GM20000 (cell line): ENCODE measurements around the gene LPP.
"Not testable (repeated sequence)": the region's sequence is repeated elsewhere in the genome, so short reads cannot be mapped to it uniquely, and the experiment has no call there.

Source experiments
- DNase-seq: peaks from one replicate; pipeline ENCODE4 v3.0.0; 2012; ENCODE audit warnings: low spot score
- TF ChIP-seq, protein P1 (sequence below): IDR thresholded peaks from 2 replicates; pipeline ENCODE4 v1.5.1; 2012; ENCODE audit warnings: mild to moderate bottlenecking, control low read depth; ENCODE audit errors: extremely low read depth, missing control alignments

Gene LPP

DNA sequence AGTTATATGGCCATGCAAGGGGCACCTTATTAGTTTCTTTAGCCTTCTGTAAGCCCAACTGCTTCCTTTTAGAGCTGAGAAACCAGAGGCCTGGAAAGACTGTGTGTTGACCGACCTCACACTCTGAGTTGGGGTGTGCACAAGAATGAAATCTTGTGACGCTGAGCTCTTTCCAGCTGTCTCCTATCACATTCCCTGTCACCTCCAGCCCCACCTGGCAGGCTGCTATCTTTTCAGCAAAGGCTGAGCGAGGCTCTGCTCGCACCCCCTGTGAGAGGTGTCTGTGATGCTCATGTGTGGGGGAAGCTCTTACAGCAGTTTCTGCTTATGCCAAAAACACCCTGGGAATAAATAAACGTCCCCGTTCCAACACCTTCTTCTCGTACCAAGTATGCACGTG lies 27.0 kb upstream of the LPP start:
- no peak for DNase-seq
- TF ChIP-seq, protein P1, sequence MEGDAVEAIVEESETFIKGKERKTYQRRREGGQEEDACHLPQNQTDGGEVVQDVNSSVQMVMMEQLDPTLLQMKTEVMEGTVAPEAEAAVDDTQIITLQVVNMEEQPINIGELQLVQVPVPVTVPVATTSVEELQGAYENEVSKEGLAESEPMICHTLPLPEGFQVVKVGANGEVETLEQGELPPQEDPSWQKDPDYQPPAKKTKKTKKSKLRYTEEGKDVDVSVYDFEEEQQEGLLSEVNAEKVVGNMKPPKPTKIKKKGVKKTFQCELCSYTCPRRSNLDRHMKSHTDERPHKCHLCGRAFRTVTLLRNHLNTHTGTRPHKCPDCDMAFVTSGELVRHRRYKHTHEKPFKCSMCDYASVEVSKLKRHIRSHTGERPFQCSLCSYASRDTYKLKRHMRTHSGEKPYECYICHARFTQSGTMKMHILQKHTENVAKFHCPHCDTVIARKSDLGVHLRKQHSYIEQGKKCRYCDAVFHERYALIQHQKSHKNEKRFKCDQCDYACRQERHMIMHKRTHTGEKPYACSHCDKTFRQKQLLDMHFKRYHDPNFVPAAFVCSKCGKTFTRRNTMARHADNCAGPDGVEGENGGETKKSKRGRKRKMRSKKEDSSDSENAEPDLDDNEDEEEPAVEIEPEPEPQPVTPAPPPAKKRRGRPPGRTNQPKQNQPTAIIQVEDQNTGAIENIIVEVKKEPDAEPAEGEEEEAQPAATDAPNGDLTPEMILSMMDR, result no peak

DNA sequence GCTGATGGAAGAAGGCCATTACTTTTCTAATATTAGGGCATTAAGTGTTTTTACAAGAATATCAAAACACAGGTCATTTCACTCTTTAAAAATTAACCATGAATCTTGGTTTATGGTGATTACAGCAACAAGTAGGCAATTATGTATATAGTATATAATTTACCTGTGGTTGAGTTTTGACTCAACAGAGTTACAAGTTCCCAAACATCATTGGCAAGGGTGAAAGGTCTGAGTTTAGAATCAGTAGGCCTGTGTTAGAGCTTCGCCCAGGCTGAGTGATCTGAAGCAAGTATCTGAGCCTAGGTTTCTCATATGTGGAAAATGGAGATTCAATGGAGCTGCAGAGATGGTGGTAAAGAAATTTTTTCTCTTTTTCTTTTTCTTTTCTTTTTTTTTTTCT lies 25.1 kb upstream of the LPP start:
- TF ChIP-seq, protein P1, result no peak
- DNase-seq, result no peak

DNA sequence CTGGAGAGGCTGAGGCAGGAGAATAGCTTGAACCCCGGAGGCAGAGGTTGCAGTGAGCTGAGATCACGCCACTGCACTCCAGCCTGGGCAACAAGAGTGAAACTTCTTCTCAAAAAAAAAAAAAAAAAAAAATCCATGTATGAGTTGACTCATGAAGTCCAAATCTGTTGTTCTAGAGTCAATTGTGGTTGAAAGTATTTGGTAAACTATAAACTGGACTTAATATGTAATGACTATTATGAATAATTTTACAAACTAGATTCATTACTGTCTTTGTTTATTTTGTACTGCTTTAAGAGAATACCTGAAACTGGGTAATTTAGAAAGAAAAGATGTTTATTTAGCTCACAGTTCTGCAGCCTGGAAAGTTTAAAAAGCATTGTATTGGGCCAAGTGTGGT lies 22.9 kb upstream of the LPP start:
- not testable (repeated sequence) for DNase-seq

DNA sequence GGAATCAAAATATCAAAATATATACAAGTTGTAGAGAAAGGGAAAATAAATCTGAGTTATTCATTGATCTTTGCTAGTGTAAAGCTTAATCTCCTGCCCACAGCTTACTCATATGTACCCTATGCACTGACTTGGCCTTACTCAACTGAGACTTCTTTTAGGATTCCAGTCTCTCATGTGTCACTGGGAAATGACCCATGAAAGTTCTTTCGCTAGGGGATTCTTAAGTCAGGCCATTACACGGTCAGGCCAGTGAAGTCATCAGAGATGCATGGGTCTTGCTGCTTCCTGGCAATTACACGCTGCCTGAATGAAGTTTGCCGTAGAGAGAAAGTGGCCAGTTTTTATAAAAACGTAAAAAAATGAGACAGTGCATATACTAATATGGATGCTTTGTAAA lies 20.7 kb upstream of the LPP start:
- TF ChIP-seq, protein P1, result no peak
- no peak for DNase-seq

DNA sequence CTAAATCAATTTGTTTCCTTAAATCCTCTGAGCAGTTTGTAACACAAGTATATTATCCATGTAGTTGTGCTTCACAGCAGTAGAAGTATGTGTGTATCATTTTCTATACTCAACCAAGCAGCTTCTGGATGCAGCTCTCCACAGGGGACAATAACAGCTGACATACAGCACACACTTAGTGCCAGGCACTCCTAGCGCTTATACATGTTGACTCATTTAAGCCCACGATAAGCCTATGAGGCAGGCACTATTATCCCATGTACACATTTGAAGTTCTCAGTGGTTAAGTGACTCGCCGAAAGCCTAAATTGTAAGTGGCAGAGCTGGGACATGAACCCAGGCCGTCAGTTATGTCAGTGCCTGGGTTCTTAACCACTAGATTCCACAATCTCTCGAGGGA lies 20.3 kb upstream of the LPP start:
- TF ChIP-seq, protein P1, result no peak
- DNase-seq, result no peak

DNA sequence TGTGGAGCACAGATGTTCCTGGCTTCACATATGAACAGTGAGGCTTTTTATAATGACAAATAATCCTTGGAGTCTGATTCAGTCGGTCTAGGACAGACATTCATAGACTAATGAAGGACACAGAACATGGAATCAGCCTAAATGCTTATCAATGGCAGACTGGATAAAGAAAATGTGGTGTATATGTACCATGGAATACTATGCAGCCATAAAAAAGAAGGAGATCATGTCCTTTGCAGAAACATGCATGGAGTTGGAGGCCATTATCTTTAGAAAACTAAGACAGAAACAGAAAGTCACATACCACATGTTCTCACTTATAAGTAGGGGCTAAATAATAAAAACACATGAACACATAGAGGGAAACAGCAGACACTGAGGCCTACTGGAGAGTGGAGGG lies 19.9 kb upstream of the LPP start:
- TF ChIP-seq, protein P1, result no peak

DNA sequence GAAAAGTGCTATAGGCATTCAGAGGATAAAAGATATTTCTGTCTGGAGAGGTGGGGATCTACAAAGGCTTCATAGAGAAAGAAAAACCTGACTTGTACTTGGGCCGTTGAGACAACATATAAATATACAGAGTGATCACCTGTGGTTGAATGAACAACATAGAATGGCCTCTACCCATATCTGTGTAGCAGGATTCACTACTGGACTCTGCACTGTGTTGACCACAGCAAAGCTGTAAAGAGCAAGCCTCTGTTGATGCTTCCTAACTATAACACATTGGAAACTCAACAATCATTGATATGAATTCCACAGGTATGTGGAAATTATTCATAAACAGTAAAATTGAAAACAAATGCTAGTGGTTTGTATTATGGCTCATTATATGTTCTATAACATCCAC lies 19.1 kb upstream of the LPP start:
- TF ChIP-seq, protein P1, result no peak
- no peak for DNase-seq

More for the DNA sequence above, 19.9 kb upstream of the LPP start:
- no peak for DNase-seq

DNA sequence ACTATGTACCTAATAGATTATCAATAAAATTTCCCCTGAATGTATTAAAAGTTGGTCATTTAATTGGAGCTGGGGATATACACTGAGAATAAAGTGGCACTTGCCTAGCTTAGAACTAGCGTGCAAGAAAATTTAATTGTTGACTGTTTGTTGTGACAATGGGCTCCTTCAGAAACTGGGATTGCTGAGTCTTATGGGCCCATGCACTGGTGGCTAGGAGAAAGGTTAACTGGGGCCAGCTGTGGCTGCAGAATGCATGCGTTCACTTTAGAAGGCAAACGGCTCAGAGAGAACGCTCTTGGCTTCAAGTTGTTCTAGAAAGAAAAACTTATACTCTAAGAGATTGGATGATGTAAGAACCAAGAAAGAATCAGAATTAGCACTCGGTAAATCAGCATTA lies 18.7 kb upstream of the LPP start:
- no peak for DNase-seq
- TF ChIP-seq, protein P1, result no peak
